Mesendoderm (in vitro differentiated cells): Measurements from ENCODE around the gene ASB15.
A peak's percentile ranks its signal among the peaks of the same experiment; 100 is the strongest.

Experiments used
- DNase-seq: peaks from one replicate; pipeline ENCODE4 v3.0.0; 2013
- H2AK5ac ChIP-seq: 2 replicates; pipeline ENCODE4 v1.6.1; 2013; ENCODE audit warnings: low read length, inconsistent platforms
- H2BK120ac ChIP-seq: 2 replicates; pipeline ENCODE4 v1.6.1; 2013; ENCODE audit warnings: low read depth, mild to moderate bottlenecking, low read length, moderate library complexity, mixed read lengths
- H2BK15ac ChIP-seq: replicated peaks from 2 replicates; pipeline ENCODE4 v1.6.1; 2013; ENCODE audit warnings: low read depth, mild to moderate bottlenecking, moderate library complexity
- H2BK5ac ChIP-seq: 2 replicates; pipeline ENCODE4 v1.6.1; 2013; ENCODE audit warnings: low read length, inconsistent platforms
- H3K18ac ChIP-seq: 2 replicates; pipeline ENCODE4 v1.6.1; 2013; ENCODE audit warnings: mild to moderate bottlenecking, low read length, mixed read lengths
- H3K23ac ChIP-seq: one replicate; pipeline ENCODE4 v1.6.1; 2013; ENCODE audit warnings: low read length
- H3K27ac ChIP-seq: 2 replicates; pipeline ENCODE4 v1.5.1; 2013; ENCODE audit warnings: low read depth, mild to moderate bottlenecking, inconsistent platforms, low read length, moderate library complexity
- H3K27me3 ChIP-seq: 2 replicates; pipeline ENCODE4 v1.6.1; 2013; ENCODE audit warnings: low read length, control low read depth, mild to moderate bottlenecking, inconsistent platforms; ENCODE audit not compliant: insufficient read depth, poor library complexity
- H3K36me3 ChIP-seq: 2 replicates; pipeline ENCODE4 v1.6.1; 2013; ENCODE audit warnings: low read length, inconsistent platforms; ENCODE audit not compliant: control insufficient read depth, insufficient read depth
- H3K4ac ChIP-seq: one replicate; pipeline ENCODE4 v1.6.1; 2013; ENCODE audit warnings: low read depth, mild to moderate bottlenecking, low read length, moderate library complexity
- H3K4me1 ChIP-seq: 2 replicates; pipeline ENCODE4 v1.6.1; 2013; ENCODE audit warnings: low read depth, low read length, inconsistent platforms; ENCODE audit not compliant: control insufficient read depth
- H3K4me2 ChIP-seq: 2 replicates; pipeline ENCODE4 v1.6.1; 2013; ENCODE audit warnings: low read length
- H3K4me3 ChIP-seq: 2 replicates; pipeline ENCODE4 v1.5.1; 2013; ENCODE audit warnings: mild to moderate bottlenecking, low read length
- H3K56ac ChIP-seq: one replicate; pipeline ENCODE4 v1.6.1; 2013; ENCODE audit warnings: low read length
- H3K79me1 ChIP-seq: 2 replicates; pipeline ENCODE4 v1.6.1; 2013; ENCODE audit warnings: low read length, inconsistent platforms
- H3K79me2 ChIP-seq: 2 replicates; pipeline ENCODE4 v1.6.1; 2013; ENCODE audit warnings: mild to moderate bottlenecking, low read length; ENCODE audit not compliant: control insufficient read depth, insufficient read depth
- H3K9ac ChIP-seq: 2 replicates; pipeline ENCODE4 v1.6.1; 2013; ENCODE audit warnings: low read length, inconsistent platforms
- H4K5ac ChIP-seq: one replicate; pipeline ENCODE4 v1.6.1; 2013; ENCODE audit warnings: low read length
- H4K8ac ChIP-seq: one replicate; pipeline ENCODE4 v1.6.1; 2013; ENCODE audit warnings: low read depth, mild to moderate bottlenecking, control low read depth, low read length, moderate library complexity
- WGBS: extraction: QIAGEN DNeasy Blood & Tissue Kit; methylation state at CpG from one replicate; pipeline ENCODE4 v1.1.7; 2013; ENCODE audit warnings: low lambda C conversion rate, missing lambda C conversion rate; ENCODE audit not compliant: insufficient coverage; ENCODE audit errors: extremely low coverage; 5-methylcytosine and 5-hydroxymethylcytosine counted together

Gene ASB15

DNA sequence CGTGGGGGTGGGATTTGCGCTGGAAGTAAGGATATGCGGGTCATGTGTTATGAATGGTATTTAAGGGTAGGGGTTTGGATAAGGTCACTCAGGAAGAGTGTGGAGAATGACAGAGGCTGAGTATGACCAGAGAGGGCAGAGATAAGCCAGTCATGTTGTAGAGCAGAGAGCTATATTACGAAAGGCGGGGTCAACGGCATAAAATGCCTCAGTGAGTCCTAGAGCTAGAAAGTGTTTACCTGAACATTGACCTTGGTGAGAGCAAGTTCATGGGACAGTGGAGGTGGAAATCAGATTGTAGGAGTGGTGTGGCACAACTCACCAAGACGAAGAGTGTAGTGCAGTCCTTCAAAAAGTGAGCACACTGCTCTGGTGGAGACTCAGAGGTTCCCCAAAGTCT is 67.9 kb downstream of the ASB15 start:
- Histone ChIP-seq H3K23ac (no peak overlapping the region), H4K8ac (no peak overlapping the region), H2AK5ac (no peak overlapping the region), H3K79me1 (no peaks in the 10 kb centered on the region), H3K79me2 (no peaks in the 10 kb centered on the region), H2BK5ac (no peak overlapping the region), H3K4me3 (no peak overlapping the region), H3K4me1 (no peaks in the 10 kb centered on the region), H3K4ac (no peak overlapping the region), H3K9ac (no peak overlapping the region), H3K4me2 (no peak overlapping the region), H2BK15ac (no peak overlapping the region), H4K5ac (no peak overlapping the region), H3K27ac (no peak overlapping the region), H2BK120ac (no peak overlapping the region), H3K27me3 (no peaks in the 10 kb centered on the region), H3K36me3 (no peaks in the 10 kb centered on the region), H3K18ac (no peak overlapping the region), H3K56ac (no peak overlapping the region)
- WGBS, result 100% methylated on average over 3 of the region's 7 CpGs
- DNase-seq, result no peak

DNA sequence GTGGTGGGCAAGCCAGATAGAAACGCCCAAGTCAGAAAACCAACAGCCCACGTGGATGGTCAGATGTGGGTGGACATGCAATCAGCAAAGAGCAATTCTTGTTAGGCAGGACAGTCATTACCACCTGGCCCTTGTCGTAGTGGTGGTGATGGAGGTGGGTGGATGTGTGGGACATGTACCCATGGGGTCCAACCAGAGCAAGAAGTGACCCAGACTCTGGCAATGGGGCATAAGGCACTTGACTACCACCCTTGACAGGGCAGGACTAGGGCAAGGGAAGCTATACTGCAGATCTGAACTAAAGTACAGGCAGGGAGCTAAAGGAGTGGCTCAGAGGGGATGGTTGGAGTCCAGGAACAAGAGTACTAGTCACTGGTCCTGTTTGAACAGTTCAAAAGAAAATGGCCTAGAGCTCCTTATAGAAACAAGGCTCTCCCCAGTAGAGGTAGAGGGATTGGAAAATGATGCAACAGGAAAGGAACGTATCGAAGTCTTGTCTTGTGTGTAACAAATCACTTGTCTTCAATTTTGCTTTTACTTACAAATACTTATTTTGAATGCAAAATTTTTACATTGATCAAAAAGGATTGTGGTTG is 71.6 kb downstream of the ASB15 start:
- Histone ChIP-seq H3K56ac (no peak overlapping the region), H3K23ac (peak overlapping the region; percentile 50), H2AK5ac (no peak overlapping the region), H3K4me3 (no peak overlapping the region), H3K4ac (no peak overlapping the region), H3K4me1 (no peaks in the 10 kb centered on the region), H2BK15ac (no peak overlapping the region), H3K18ac (no peak overlapping the region), H4K8ac (no peak overlapping the region), H2BK5ac (no peak overlapping the region), H3K36me3 (no peaks in the 10 kb centered on the region), H3K4me2 (no peak overlapping the region), H4K5ac (no peak overlapping the region), H3K27me3 (no peaks in the 10 kb centered on the region), H2BK120ac (no peak overlapping the region), H3K79me1 (no peaks in the 10 kb centered on the region), H3K9ac (no peak overlapping the region), H3K79me2 (no peaks in the 10 kb centered on the region), H3K27ac (no peak overlapping the region)
- DNase-seq, result no peak
- no CpG with 5 or more reads among the region's 5 CpGs for WGBS

DNA sequence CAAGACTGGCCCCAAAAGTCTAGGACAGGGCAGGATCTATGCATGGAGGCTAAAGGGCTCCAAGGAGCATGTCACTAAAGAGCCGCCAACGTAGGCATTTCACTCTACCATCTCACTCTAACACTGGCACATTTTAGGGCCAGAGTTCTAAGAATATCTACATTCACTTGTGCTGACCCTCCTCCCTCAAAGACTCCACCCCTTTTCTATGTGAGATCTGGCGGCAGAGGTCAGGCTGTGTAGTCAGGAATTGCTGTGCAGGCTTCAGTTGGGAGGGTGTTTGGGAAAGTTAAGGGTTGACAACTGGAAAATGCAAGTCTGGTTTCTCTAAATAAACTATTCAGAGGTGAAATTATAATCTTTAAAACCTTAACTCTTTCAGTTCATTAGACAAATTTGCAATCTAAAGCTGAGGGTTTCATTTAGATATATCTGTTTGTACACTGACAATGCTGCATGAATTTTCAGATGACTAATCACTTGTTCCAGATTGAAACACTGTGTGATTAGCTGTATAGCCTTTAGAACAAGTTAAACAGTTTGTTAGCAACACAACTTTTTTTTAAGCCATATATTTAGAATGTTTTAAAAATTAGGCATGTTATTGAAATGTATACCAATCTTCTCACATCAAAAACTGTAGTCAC is 72.3 kb downstream of the ASB15 start:
- H3K79me1 ChIP-seq, result no peaks in the 10 kb centered on the region
- H3K4me1 ChIP-seq, result no peaks in the 10 kb centered on the region
- no peak overlapping the region for H4K5ac ChIP-seq
- no peak overlapping the region for H3K9ac ChIP-seq
- H3K4me2 ChIP-seq, result no peak overlapping the region
- H3K4me3 ChIP-seq, result no peak overlapping the region
- no peak overlapping the region for H3K23ac ChIP-seq
- no peak overlapping the region for H2AK5ac ChIP-seq
- no peaks in the 10 kb centered on the region for H3K36me3 ChIP-seq
- no peak overlapping the region for H2BK5ac ChIP-seq
- no peak for DNase-seq
- H3K4ac ChIP-seq, result no peak overlapping the region
- no peak overlapping the region for H3K27ac ChIP-seq
- no peak overlapping the region for H3K18ac ChIP-seq
- H4K8ac ChIP-seq, result no peak overlapping the region
- no CpG with 5 or more reads among the region's 3 CpGs for WGBS
- no peaks in the 10 kb centered on the region for H3K79me2 ChIP-seq
- H2BK15ac ChIP-seq, result no peak overlapping the region
- H2BK120ac ChIP-seq, result no peak overlapping the region
- H3K56ac ChIP-seq, result no peak overlapping the region
- H3K27me3 ChIP-seq, result no peaks in the 10 kb centered on the region

DNA sequence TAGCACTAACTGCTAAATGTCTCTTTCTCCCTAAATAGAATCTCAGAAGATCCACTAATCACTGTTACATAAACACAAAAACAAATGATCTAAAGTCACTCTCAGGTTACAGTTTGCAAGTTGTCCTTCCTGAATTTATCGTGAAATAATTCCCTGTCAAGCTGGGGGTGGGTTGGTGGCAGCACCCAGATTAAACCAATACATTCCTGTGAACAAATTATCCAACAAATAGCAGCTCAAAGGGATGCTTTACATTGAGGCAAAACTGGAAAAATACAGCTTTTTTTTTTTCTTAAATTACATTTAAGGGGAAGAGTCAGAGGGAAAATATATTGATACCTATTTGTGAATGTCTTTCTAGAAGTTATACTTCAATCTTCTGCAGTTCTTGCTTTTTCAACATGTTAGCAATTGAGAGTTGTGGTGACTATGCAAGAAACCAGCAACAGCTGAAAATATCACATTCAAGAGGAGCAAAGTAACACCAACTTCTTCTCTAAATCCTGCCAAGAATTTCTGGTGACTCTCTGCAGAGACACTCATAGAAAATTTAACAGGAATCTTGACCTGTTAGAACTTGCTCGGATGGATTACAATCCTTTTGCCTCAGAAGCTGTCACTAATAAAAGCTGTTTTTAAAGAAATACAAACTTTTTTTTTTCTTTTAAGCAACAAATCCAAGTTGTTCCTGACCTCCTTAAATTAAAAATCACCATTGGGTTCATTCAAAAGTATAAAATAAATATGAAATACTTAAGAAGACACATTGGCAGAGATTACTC is 73.0 kb downstream of the ASB15 start:
- Histone ChIP-seq H3K9ac (no peak overlapping the region), H3K56ac (no peak overlapping the region), H3K23ac (no peak overlapping the region), H2BK120ac (no peak overlapping the region), H3K27ac (no peak overlapping the region), H3K79me2 (no peaks in the 10 kb centered on the region), H2BK15ac (no peak overlapping the region), H4K8ac (no peak overlapping the region), H4K5ac (no peak overlapping the region), H2AK5ac (no peak overlapping the region), H2BK5ac (no peak overlapping the region), H3K79me1 (no peaks in the 10 kb centered on the region), H3K4ac (no peak overlapping the region), H3K4me1 (no peaks in the 10 kb centered on the region), H3K18ac (no peak overlapping the region), H3K27me3 (no peaks in the 10 kb centered on the region), H3K36me3 (no peaks in the 10 kb centered on the region), H3K4me3 (no peak overlapping the region), H3K4me2 (no peak overlapping the region)
- DNase-seq, result no peak
- WGBS, result no CpG with 5 or more reads among the region's 2 CpGs

DNA sequence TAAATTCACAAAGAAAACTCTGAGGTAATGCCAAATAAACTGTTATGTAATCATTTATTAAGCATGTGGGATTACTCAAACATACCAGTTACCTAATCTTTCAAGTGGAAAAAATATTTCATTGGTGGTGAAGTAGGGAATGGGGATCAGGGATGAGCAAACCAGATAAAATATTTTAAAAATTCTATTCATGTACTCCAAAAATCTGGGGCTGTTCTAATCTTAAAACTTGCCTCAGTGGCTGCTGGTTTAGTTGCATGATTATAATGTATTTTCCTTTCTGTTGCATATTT is 73.5 kb downstream of the ASB15 start:
- no peak overlapping the region for H3K56ac ChIP-seq
- H3K4me3 ChIP-seq, result no peak overlapping the region
- H3K4ac ChIP-seq, result no peak overlapping the region
- no peak overlapping the region for H2BK5ac ChIP-seq
- H3K4me1 ChIP-seq, result no peaks in the 10 kb centered on the region
- H3K79me1 ChIP-seq, result no peaks in the 10 kb centered on the region
- no peak overlapping the region for H4K5ac ChIP-seq
- H2AK5ac ChIP-seq, result no peak overlapping the region
- no peak overlapping the region for H2BK120ac ChIP-seq
- no peak overlapping the region for H3K23ac ChIP-seq
- H4K8ac ChIP-seq, result no peak overlapping the region
- no peaks in the 10 kb centered on the region for H3K36me3 ChIP-seq
- H3K18ac ChIP-seq, result no peak overlapping the region
- H3K9ac ChIP-seq, result no peak overlapping the region
- H3K4me2 ChIP-seq, result no peak overlapping the region
- DNase-seq, result no peak
- H3K27me3 ChIP-seq, result no peaks in the 10 kb centered on the region
- H3K27ac ChIP-seq, result no peak overlapping the region
- no peak overlapping the region for H2BK15ac ChIP-seq
- no peaks in the 10 kb centered on the region for H3K79me2 ChIP-seq
